ENCODE results near the gene GNG14.

GRCh38 chr19:12715929-12716328, 28.1 kb downstream of the GNG14 start:
- TF ChIP-seq CTCF (IDR thresholded peaks at IDR 0.05) (no peak), EZH2 (IDR thresholded peaks at IDR 0.05; ENCODE audit: borderline replicate concordance, insufficient read depth, low read depth, low read length, poor library complexity, severe bottlenecking) (no peak)

Data from B cell (primary cell).